Suprapubic skin (tissue), 4 donors: ENCODE measurements around the gene FKBP1A. TPM values are rescaled to one million over a fixed set of nuclear protein-coding genes. Genes with fewer than 3 reads are reported as not detected.

Experiments
- DNase-seq, 2 donors: peaks; one replicate each; pipeline ENCODE4 v3.0.0-alpha.2; 2019; ENCODE audit warnings: low spot score in 2 of 2
- H3K27ac ChIP-seq: fragments of 200-600 bp; sonication (generic); one replicate; pipeline ENCODE4 v1.5.1; 2019
- H3K27me3 ChIP-seq: fragments of 200-600 bp; sonication (generic); one replicate; pipeline ENCODE4 v1.5.1; 2019
- H3K36me3 ChIP-seq: fragments of 200-600 bp; sonication (generic); one replicate; pipeline ENCODE4 v1.5.1; 2019
- H3K4me1 ChIP-seq: fragments of 200-600 bp; sonication (generic); one replicate; pipeline ENCODE4 v1.5.1; 2019
- H3K4me3 ChIP-seq: fragments of 200-600 bp; sonication (generic); one replicate; pipeline ENCODE4 v1.5.1; 2019; ENCODE audit warnings: mild to moderate bottlenecking
- H3K9me3 ChIP-seq: fragments of 200-600 bp; sonication (generic); one replicate; pipeline ENCODE4 v1.5.1; 2019
- EP300 ChIP-seq: sonication (generic); formaldehyde crosslinking; IDR thresholded peaks from one replicate; pipeline ENCODE4 v1.6.1; 2017; ENCODE audit warnings: antibody characterized with exemption
- POLR2AphosphoS5 ChIP-seq, 3 donors: sonication (generic); formaldehyde crosslinking; IDR thresholded peaks; one replicate each; pipeline ENCODE4 v1.6.1; 2017; ENCODE audit warnings: antibody characterized with exemption in 3 of 3
- WGBS: methylation state at CpG from one replicate; pipeline ENCODE4 v1.1.5; 2018; 5-methylcytosine and 5-hydroxymethylcytosine counted together
- total RNA-seq, 4 donors: library from RNA; depleted of rRNA; stranded (reverse); fragments of >200 nt; gene quantifications; one replicate each; pipeline ENCODE4 v1.1.0, GENCODE V29; 2016

FKBP1A gene
- total RNA-seq, 4 donors from 2014 or later, result 100.0 to 151 (median 115) TPM

GRCh38 chr20:1319051-1319450, 73.8 kb downstream of the FKBP1A start:
- no peak overlapping the region for H3K27ac ChIP-seq
- H3K9me3 ChIP-seq, result no peaks in the 10 kb centered on the region
- WGBS, result 84% methylated on average over 4 of the region's 4 CpGs

More at GRCh38 chr20:1319051-1319450, 73.8 kb downstream of the FKBP1A start:
- H3K27me3 ChIP-seq, result no peaks in the 10 kb centered on the region
- no peak overlapping the region for H3K4me3 ChIP-seq
- DNase-seq, result no peak
- peaks cover 17% of the 10 kb centered on the region for H3K4me1 ChIP-seq
- TF ChIP-seq EP300, result no peak
- no peak for TF ChIP-seq POLR2AphosphoS5 (IDR thresholded peaks at IDR 0.05)
- no peaks in the 10 kb centered on the region for H3K36me3 ChIP-seq

Other genes starting within 250 kb of the FKBP1A start
- gene TMEM74B, start 208.1 kb downstream of the FKBP1A start, total RNA-seq, result 1 to 10 TPM; 1.9 to 9.6 (median 3.9) TPM
- gene C20orf202, start 189.6 kb downstream of the FKBP1A start, total RNA-seq, result under 1 TPM in 2 of 4 donors, not detected in 2; 0.89 to 0.97 TPM
- under 1 TPM in 1 of 4 donors, not detected in 3; 0.34 TPM for gene RAD21L1, start 167.0 kb downstream of the FKBP1A start, total RNA-seq
- gene SNPH, start 126.8 kb downstream of the FKBP1A start, total RNA-seq, result 1 to 10 TPM in 3 of 4 donors, under 1 TPM in 1; 0.89 to 3.8 (median 2.5) TPM
- 100 to 1,000 TPM in 3 of 4 donors, 10 to 100 TPM in 1; 74.4 to 143 (median 115) TPM for gene SDCBP2, start 63.9 kb downstream of the FKBP1A start, total RNA-seq
- 10 to 100 TPM; 55.0 to 75.3 (median 64.3) TPM for gene NSFL1C, start 73.8 kb upstream of the FKBP1A start, total RNA-seq
- gene SIRPB2, start 98.4 kb upstream of the FKBP1A start, total RNA-seq, result 1 to 10 TPM in 3 of 4 donors, under 1 TPM in 1; 0.87 to 3.9 (median 1.3) TPM
- not detected for gene SIRPD, start 164.7 kb upstream of the FKBP1A start, total RNA-seq
- 1 to 10 TPM in 2 of 4 donors, under 1 TPM in 1, not detected in 1; 0.38 to 3.3 (median 1.0) TPM for gene SIRPB1, start 227.0 kb upstream of the FKBP1A start, total RNA-seq